MV-4-11 (cell line): ENCODE results near the gene RPP38.

Source experiments
- DNase-seq: peaks from one replicate; lab custom pipeline; 2025; lab: John Stamatoyannopoulos, UW

Gene RPP38

GRCh38 chr10:15152556-15152955 lies 55.4 kb downstream of the RPP38 start:
- DNase-seq: no peak
